GM12878 (cell line): ENCODE measurements around the gene MBD6.

Source experiments
- BHLHE40 ChIP-seq, 2 experiments: fragments of 450-650 bp in 1 of 2; IDR thresholded peaks; 2 replicates each; pipeline ENCODE4 v1.6.1; 2011 to 2017; ENCODE audit warnings: low read depth in 2 of 2, borderline replicate concordance in 1 of 2, improper control_type of control experiment in 1 of 2, low read length in 1 of 2, mild to moderate bottlenecking in 1 of 2
- CTCF ChIP-seq, 3 experiments: IDR thresholded peaks in 2 of 3; conservative IDR thresholded peaks in 1 of 3; 2 replicates each; pipeline ENCODE4 v1.5.1; 2011; ENCODE audit warnings: low read depth in 3 of 3, low read length in 3 of 3, mild to moderate bottlenecking in 3 of 3, control low read depth in 2 of 3, moderate library complexity in 2 of 3, inconsistent platforms in 1 of 3, mixed read lengths in 1 of 3; ENCODE audit not compliant: control insufficient read depth in 2 of 3, insufficient read depth in 1 of 3; ENCODE audit errors: extremely low read depth in 1 of 3
- FOXK2 ChIP-seq: fragments of 450-650 bp; IDR thresholded peaks from 2 replicates; pipeline ENCODE4 v1.6.1; 2017; ENCODE audit warnings: mild to moderate bottlenecking, moderate library complexity
- JUNB ChIP-seq: IDR thresholded peaks from 2 replicates; pipeline ENCODE4 v1.6.1; 2016; ENCODE audit warnings: antibody characterized with exemption, mild to moderate bottlenecking
- NFIC ChIP-seq: IDR thresholded peaks from 2 replicates; pipeline ENCODE4 v1.6.1; 2012; ENCODE audit warnings: low read depth, mild to moderate bottlenecking, inconsistent platforms, low read length, moderate library complexity
- RAD21 ChIP-seq: IDR thresholded peaks from 2 replicates; pipeline ENCODE4 v1.6.1; 2011; ENCODE audit warnings: mild to moderate bottlenecking, low read depth, low read length, moderate library complexity; ENCODE audit not compliant: insufficient read depth
- RCOR1 ChIP-seq: conservative IDR thresholded peaks from 2 replicates; pipeline ENCODE4 v1.6.1; 2012; ENCODE audit warnings: low read depth, low read length, improper control_type of control experiment
- SIN3A ChIP-seq: IDR thresholded peaks from 2 replicates; pipeline ENCODE4 v1.6.1; 2012; ENCODE audit warnings: low read depth, low read length, improper control_type of control experiment
- SMC3 ChIP-seq: IDR thresholded peaks from 2 replicates; pipeline ENCODE4 v1.6.1; 2011; ENCODE audit warnings: low read length, improper control_type of control experiment, borderline replicate concordance
- TAF1 ChIP-seq: IDR thresholded peaks from 2 replicates; pipeline ENCODE4 v1.6.1; 2011; ENCODE audit warnings: mild to moderate bottlenecking, low read depth, low read length, borderline replicate concordance
- ZNF24 ChIP-seq: fragments of 450-650 bp; IDR thresholded peaks from 2 replicates; pipeline ENCODE4 v1.6.1; 2017; ENCODE audit warnings: antibody characterized with exemption, mild to moderate bottlenecking
- TF ChIP-seq, protein P1 (sequence below): fragments of 450-650 bp; formaldehyde crosslinking; IDR thresholded peaks from 2 replicates; pipeline ENCODE4 v1.4.0; 2020; ENCODE audit warnings: mild to moderate bottlenecking, moderate library complexity
- TF ChIP-seq, protein P2 (sequence below): IDR thresholded peaks from 2 replicates; pipeline ENCODE4 v1.6.1; 2012; ENCODE audit warnings: low read depth, low read length, improper control_type of control experiment

GRCh38 chr12:57541001-57541400, 18.4 kb downstream of the MBD6 start:
- no peak for TF ChIP-seq SIN3A
- no peak for TF ChIP-seq CTCF (IDR thresholded peaks at IDR 0.05 in 2 of 3, conservative IDR thresholded peaks at IDR 0.05 in 1 of 3; ENCODE audit: control insufficient read depth in 2 of 3, extremely low read depth in 1 of 3, insufficient read depth in 1 of 3, low read depth in 3 of 3, low read length in 3 of 3)
- no peak for TF ChIP-seq SMC3
- no peak for TF ChIP-seq JUNB
- TF ChIP-seq ZNF24, result no peak
- TF ChIP-seq TAF1, result no peak
- TF ChIP-seq NFIC, result no peak
- TF ChIP-seq, protein P1, sequence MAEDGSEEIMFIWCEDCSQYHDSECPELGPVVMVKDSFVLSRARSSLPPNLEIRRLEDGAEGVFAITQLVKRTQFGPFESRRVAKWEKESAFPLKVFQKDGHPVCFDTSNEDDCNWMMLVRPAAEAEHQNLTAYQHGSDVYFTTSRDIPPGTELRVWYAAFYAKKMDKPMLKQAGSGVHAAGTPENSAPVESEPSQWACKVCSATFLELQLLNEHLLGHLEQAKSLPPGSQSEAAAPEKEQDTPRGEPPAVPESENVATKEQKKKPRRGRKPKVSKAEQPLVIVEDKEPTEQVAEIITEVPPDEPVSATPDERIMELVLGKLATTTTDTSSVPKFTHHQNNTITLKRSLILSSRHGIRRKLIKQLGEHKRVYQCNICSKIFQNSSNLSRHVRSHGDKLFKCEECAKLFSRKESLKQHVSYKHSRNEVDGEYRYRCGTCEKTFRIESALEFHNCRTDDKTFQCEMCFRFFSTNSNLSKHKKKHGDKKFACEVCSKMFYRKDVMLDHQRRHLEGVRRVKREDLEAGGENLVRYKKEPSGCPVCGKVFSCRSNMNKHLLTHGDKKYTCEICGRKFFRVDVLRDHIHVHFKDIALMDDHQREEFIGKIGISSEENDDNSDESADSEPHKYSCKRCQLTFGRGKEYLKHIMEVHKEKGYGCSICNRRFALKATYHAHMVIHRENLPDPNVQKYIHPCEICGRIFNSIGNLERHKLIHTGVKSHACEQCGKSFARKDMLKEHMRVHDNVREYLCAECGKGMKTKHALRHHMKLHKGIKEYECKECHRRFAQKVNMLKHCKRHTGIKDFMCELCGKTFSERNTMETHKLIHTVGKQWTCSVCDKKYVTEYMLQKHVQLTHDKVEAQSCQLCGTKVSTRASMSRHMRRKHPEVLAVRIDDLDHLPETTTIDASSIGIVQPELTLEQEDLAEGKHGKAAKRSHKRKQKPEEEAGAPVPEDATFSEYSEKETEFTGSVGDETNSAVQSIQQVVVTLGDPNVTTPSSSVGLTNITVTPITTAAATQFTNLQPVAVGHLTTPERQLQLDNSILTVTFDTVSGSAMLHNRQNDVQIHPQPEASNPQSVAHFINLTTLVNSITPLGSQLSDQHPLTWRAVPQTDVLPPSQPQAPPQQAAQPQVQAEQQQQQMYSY (CRISPR knock-in tag), result no peak
- no peak for TF ChIP-seq RCOR1
- no peak for TF ChIP-seq FOXK2
- TF ChIP-seq BHLHE40 (IDR thresholded peaks at IDR 0.05; ENCODE audit: borderline replicate concordance in 1 of 2, low read depth in 2 of 2, low read length in 1 of 2), result no peak
- TF ChIP-seq, protein P2, sequence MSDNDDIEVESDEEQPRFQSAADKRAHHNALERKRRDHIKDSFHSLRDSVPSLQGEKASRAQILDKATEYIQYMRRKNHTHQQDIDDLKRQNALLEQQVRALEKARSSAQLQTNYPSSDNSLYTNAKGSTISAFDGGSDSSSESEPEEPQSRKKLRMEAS, result no peak
- TF ChIP-seq RAD21, result no peak
